ENCODE measurements around the gene RNF115.
"Not testable (repeated sequence)": the region's sequence is repeated elsewhere in the genome, so short reads cannot be mapped to it uniquely, and the experiment has no call there.

The RNF115 gene

DNA sequence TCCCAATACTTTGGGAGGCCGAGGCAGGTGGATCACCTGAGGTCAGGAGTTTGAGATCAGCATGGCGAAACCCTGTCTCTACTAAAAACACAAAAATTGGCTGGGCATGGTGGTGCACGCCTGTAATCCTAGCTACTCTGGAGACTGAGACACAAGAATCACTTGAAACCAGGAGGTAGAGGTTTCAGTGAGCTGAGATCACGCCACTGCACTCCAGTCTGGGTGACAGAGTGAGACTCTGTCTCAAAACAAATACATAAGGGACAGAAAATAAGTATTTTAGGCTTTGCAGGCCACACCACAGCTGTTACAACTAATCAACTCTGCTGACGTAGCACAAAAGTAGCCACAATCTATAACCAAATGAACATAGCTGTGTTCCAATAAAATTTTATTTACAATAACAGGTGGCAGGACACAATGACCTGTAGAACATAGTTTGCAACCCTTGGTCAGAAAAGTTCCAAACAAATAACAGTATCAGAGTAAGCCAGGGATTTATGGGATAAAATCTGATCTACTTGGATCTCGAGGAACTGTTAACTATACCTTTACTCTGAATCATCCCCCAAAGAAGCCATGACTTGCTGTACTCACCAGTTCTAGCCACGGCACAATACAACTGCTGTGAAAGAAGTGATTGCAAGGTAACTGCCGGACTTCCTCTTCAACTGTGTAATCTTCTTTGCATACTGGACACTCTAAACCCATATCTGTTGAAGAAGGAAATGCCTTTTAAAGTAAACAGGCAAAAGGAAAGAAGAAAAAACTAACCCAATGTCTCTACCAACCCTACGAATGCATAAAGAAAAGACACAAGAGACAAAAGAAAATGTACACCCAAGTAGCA, 76.3 kb downstream of the RNF115 start:
- ChIA-PET CTCF (no interaction called here), POLR2A (no interaction called here)
- no peak for DNase-seq (ENCODE audit: extremely low spot score)
- no peak for TF ChIP-seq CTBP1 (IDR thresholded peaks at IDR 0.05; ENCODE audit: borderline replicate concordance)

DNA sequence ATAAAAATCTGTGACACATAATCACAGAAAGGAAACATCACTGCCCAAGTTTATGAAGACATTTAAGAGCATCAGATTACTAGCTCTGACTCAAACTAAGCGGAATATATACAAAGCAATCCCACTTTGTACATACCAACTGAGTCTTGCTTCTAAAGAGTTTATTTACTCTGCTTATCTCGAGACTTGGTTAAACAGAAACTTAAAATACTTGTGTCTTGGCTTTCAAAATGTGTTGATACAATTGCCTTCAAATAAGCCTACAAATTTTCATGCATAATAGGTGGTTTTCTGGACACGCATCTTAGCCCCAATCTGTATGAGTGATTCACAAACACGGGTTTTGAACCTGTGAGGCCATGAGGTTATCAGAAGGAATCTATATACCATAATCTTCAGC, 83.6 kb downstream of the RNF115 start:
- ChIA-PET POLR2A (interaction anchor here (1.3 kb wide), 1 partner anchor 84 kb away, joined by 4 read pairs; the partner anchor contains the start of genes POLR3C and RNF115), CTCF (no interaction called here)
- no peak for DNase-seq (ENCODE audit: extremely low spot score)
- no peak for TF ChIP-seq CTBP1 (IDR thresholded peaks at IDR 0.05; ENCODE audit: borderline replicate concordance)
- no peak for TF ChIP-seq FOXA1 (IDR thresholded peaks at IDR 0.05)
- TF ChIP-seq FOXK2 (IDR thresholded peaks at IDR 0.05): no peak

GRCh38 chr1:145736191-145736590, 87.7 kb downstream of the RNF115 start:
- TF ChIP-seq BHLHE40 (IDR thresholded peaks at IDR 0.05; ENCODE audit: borderline replicate concordance): no peak
- TF ChIP-seq ELF4 (IDR thresholded peaks at IDR 0.05): no peak
- no peak for TF ChIP-seq SP1 (IDR thresholded peaks at IDR 0.05)
- no peak for DNase-seq (ENCODE audit: extremely low spot score)
- CTCF ChIA-PET: no interaction called here

GRCh38 chr1:145730900-145731299, 93.0 kb downstream of the RNF115 start:
- TF ChIP-seq HDGF (IDR thresholded peaks at IDR 0.05; ENCODE audit: borderline replicate concordance): no peak
- no peak for TF ChIP-seq SUZ12 (IDR thresholded peaks at IDR 0.05)
- no peak for TF ChIP-seq FOXK2 (IDR thresholded peaks at IDR 0.05)
- TF ChIP-seq BHLHE40 (IDR thresholded peaks at IDR 0.05; ENCODE audit: borderline replicate concordance): no peak
- TF ChIP-seq ELF4 (IDR thresholded peaks at IDR 0.05): no peak
- TF ChIP-seq TARDBP (IDR thresholded peaks at IDR 0.05): no peak
- no peak for TF ChIP-seq L3MBTL2 (conservative IDR thresholded peaks at IDR 0.05)
- TF ChIP-seq NFRKB (IDR thresholded peaks at IDR 0.05): no peak
- TF ChIP-seq FOXA1 (IDR thresholded peaks at IDR 0.05): no peak
- ChIA-PET POLR2A (no interaction called here), CTCF (interaction anchor here (0.8 to 1.0 kb wide), 2 partner anchors 9 to 24 kb away, joined by 4 read pairs; no protein-coding TSS in a partner anchor)
- no peak for DNase-seq (ENCODE audit: extremely low spot score)

More at GRCh38 chr1:145736191-145736590, 87.7 kb downstream of the RNF115 start:
- POLR2A ChIA-PET: no interaction called here

DNA sequence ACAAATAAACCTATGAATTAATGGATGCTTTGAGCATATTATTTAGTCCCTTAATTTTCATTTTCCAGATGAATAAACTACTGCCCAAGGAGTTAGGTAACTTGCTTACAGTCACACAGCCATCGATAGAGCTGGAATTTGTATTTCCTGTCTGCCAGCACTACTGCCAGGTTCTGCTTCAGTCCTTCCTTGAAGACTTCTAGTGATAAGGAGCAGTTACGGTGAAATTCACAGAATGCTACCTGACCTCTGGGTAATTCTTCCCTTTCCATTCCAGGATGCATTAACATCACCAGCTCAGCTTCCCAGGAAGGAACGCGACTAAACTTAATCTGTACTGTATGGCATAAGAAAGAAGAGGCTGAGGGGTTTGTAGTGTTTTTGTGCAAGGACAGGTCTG, 93.4 kb downstream of the RNF115 start:
- no peak for DNase-seq (ENCODE audit: extremely low spot score)
- CTCF ChIA-PET: interaction anchor here (0.8 to 1.0 kb wide), 2 partner anchors 9 to 25 kb away, joined by 4 read pairs; no protein-coding TSS in a partner anchor
- TF ChIP-seq LEF1 (IDR thresholded peaks at IDR 0.05; ENCODE audit: borderline replicate concordance) (no peak), ELF4 (IDR thresholded peaks at IDR 0.05) (no peak), ARNT (IDR thresholded peaks at IDR 0.05) (no peak), CTBP1 (IDR thresholded peaks at IDR 0.05; ENCODE audit: borderline replicate concordance) (no peak), SP1 (IDR thresholded peaks at IDR 0.05) (no peak), ZNF384 (IDR thresholded peaks at IDR 0.05) (no peak), TARDBP (IDR thresholded peaks at IDR 0.05) (no peak), HDGF (IDR thresholded peaks at IDR 0.05; ENCODE audit: borderline replicate concordance) (no peak), FOXM1 (IDR thresholded peaks at IDR 0.05; ENCODE audit: borderline replicate concordance) (no peak), L3MBTL2 (conservative IDR thresholded peaks at IDR 0.05) (no peak), NFRKB (IDR thresholded peaks at IDR 0.05) (no peak), SUZ12 (IDR thresholded peaks at IDR 0.05) (no peak), FOXK2 (IDR thresholded peaks at IDR 0.05) (no peak), BHLHE40 (IDR thresholded peaks at IDR 0.05; ENCODE audit: borderline replicate concordance) (no peak), FOXA1 (IDR thresholded peaks at IDR 0.05) (no peak)
- TF ChIP-seq, protein P1, sequence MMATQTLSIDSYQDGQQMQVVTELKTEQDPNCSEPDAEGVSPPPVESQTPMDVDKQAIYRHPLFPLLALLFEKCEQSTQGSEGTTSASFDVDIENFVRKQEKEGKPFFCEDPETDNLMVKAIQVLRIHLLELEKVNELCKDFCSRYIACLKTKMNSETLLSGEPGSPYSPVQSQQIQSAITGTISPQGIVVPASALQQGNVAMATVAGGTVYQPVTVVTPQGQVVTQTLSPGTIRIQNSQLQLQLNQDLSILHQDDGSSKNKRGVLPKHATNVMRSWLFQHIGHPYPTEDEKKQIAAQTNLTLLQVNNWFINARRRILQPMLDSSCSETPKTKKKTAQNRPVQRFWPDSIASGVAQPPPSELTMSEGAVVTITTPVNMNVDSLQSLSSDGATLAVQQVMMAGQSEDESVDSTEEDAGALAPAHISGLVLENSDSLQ (IDR thresholded peaks at IDR 0.05): no peak
- POLR2A ChIA-PET: no interaction called here

GRCh38 chr1:145729666-145730436, 94.0 kb downstream of the RNF115 start:
- TF ChIP-seq NFRKB (IDR thresholded peaks at IDR 0.05): no peak
- no peak for DNase-seq (ENCODE audit: extremely low spot score)

DNA sequence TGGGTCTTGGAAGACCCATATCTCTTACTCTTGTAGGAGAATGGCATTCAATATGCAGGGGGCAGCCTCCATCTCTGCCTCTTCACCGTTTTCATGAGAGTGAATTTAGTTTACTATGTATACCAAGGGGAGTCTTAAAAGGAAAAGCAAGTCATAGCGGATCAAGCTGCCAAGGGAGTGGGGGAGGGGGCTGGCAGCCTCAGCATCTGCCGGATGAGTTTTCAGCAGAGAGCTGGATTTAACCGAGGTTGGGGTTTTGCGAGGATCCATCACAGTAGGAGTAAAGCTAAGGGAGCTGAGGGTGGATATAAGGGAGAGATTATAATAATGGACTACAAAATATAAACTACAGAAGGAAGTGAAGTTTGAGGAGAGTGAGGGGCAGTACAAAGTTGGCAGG, 94.7 kb downstream of the RNF115 start:
- no peak for DNase-seq (ENCODE audit: extremely low spot score)
- CTCF ChIA-PET: no interaction called here
- TF ChIP-seq, protein P1 (IDR thresholded peaks at IDR 0.05): no peak
- TF ChIP-seq FOXA1 (IDR thresholded peaks at IDR 0.05) (no peak), LEF1 (IDR thresholded peaks at IDR 0.05; ENCODE audit: borderline replicate concordance) (no peak), SP1 (IDR thresholded peaks at IDR 0.05) (no peak), NFRKB (IDR thresholded peaks at IDR 0.05) (no peak), FOXM1 (IDR thresholded peaks at IDR 0.05; ENCODE audit: borderline replicate concordance) (no peak), FOXK2 (IDR thresholded peaks at IDR 0.05) (no peak), BHLHE40 (IDR thresholded peaks at IDR 0.05; ENCODE audit: borderline replicate concordance) (no peak), ZNF384 (IDR thresholded peaks at IDR 0.05) (no peak), SUZ12 (IDR thresholded peaks at IDR 0.05) (no peak), HDGF (IDR thresholded peaks at IDR 0.05; ENCODE audit: borderline replicate concordance) (no peak), CTBP1 (IDR thresholded peaks at IDR 0.05; ENCODE audit: borderline replicate concordance) (no peak), TARDBP (IDR thresholded peaks at IDR 0.05) (no peak), ELF4 (IDR thresholded peaks at IDR 0.05) (no peak), L3MBTL2 (conservative IDR thresholded peaks at IDR 0.05) (no peak), ARNT (IDR thresholded peaks at IDR 0.05) (no peak)
- POLR2A ChIA-PET: no interaction called here

More at GRCh38 chr1:145729666-145730436, 94.0 kb downstream of the RNF115 start:
- POLR2A ChIA-PET: no interaction called here
- CTCF ChIA-PET: interaction anchor here (0.8 kb wide), 1 partner anchor 8 kb away, joined by 4 read pairs; no protein-coding TSS in a partner anchor

- DNase-seq (ENCODE audit: extremely low spot score); CTCF ChIA-PET: not testable (repeated sequence)
- POLR2A ChIA-PET: interaction anchor here (0.6 kb wide), 1 partner anchor 17 kb away, joined by 3 read pairs; no protein-coding TSS in a partner anchor
Observed at GRCh38 chr1:145726193-145726592, 97.7 kb downstream of the RNF115 start.
